Panc1 (cell line): ENCODE data around the gene SERPINA3. TPM values are rescaled to one million over a fixed set of nuclear protein-coding genes. Genes with fewer than 3 reads are reported as not detected.

Source experiments
- ATAC-seq: fragments of 200-7000 bp; cut with Tn5 transposase; 2 replicates; pipeline ENCODE4 v1.9.1; 2020; ENCODE audit warnings: mild to moderate bottlenecking, moderate library complexity
- BruUV-seq: library from RNA; stranded (reverse); fragments of 400-500 nt; replicated peaks from 2 replicates; lab custom pipeline; 2021; lab: Mats Ljungman, UMichigan
- CTCF ChIA-PET: fragments of 300-600 bp; sonication (Branson Sonifier 250); formaldehyde crosslinking; loops from one replicate; lab custom pipeline; 2022; ENCODE audit warnings: antibody characterized with exemption; lab: Charles Lee
- POLR2A ChIA-PET: fragments of 300-600 bp; sonication (Branson Sonifier 250); formaldehyde crosslinking; loops from one replicate; lab custom pipeline; 2022; ENCODE audit warnings: antibody characterized with exemption; lab: Charles Lee
- DNase-seq: peaks from one replicate; pipeline ENCODE4 v3.0.0-alpha.2; 2010; ENCODE audit warnings: low read depth, low spot score
- H3K27ac ChIP-seq: 2 replicates; pipeline ENCODE4 v1.5.1; 2011; ENCODE audit warnings: mild to moderate bottlenecking, low read length, inconsistent platforms
- H3K27me3 ChIP-seq: fragments of 200-500 bp; sonication (Bioruptor generic); 2 replicates; pipeline ENCODE4 v1.6.0; 2014; ENCODE audit warnings: low read length, inconsistent platforms; ENCODE audit not compliant: control insufficient read depth, insufficient read depth
- H3K36me3 ChIP-seq: fragments of 200-500 bp; sonication (Bioruptor generic); 2 replicates; pipeline ENCODE4 v1.5.1; 2014; ENCODE audit warnings: inconsistent platforms, mild to moderate bottlenecking, low read length, moderate library complexity; ENCODE audit not compliant: control insufficient read depth, insufficient read depth
- H3K4me1 ChIP-seq: 2 replicates; pipeline ENCODE4 v1.5.1; 2011; ENCODE audit warnings: inconsistent platforms, mild to moderate bottlenecking, low read length, moderate library complexity; ENCODE audit not compliant: control insufficient read depth, insufficient read depth
- H3K4me3 ChIP-seq, 2 experiments: 2 replicates each; pipeline ENCODE4 v1.5.1; 2011 to 2012; ENCODE audit warnings: low read depth in 2 of 2, low read length in 2 of 2, mild to moderate bottlenecking in 2 of 2, inconsistent platforms in 1 of 2, moderate library complexity in 1 of 2
- H3K9me3 ChIP-seq: fragments of 200-500 bp; sonication (Bioruptor generic); 2 replicates; pipeline ENCODE4 v1.5.1; 2014; ENCODE audit warnings: low read depth, mild to moderate bottlenecking, inconsistent platforms, low read length, moderate library complexity; ENCODE audit not compliant: control insufficient read depth, insufficient read depth
- POLR2AphosphoS5 ChIP-seq: IDR thresholded peaks from 2 replicates; pipeline ENCODE4 v1.6.1; 2012; ENCODE audit warnings: mild to moderate bottlenecking, low read depth, low read length, moderate library complexity
- SIN3A ChIP-seq: IDR thresholded peaks from 2 replicates; pipeline ENCODE4 v1.6.1; 2012; ENCODE audit warnings: low read depth, mild to moderate bottlenecking, low read length, moderate library complexity, borderline replicate concordance; ENCODE audit not compliant: insufficient read depth
- TCF7L2 ChIP-seq: IDR thresholded peaks from 2 replicates; pipeline ENCODE4 v1.6.1; 2011; ENCODE audit warnings: mild to moderate bottlenecking, low read depth, low read length, inconsistent platforms
- in situ Hi-C: cut with HindIII; loops from 2 replicates; pipeline ENCODE4 v1.10.0; 2016; ENCODE audit warnings: low sequenced_read_pairs, low pct_unique_long_range_greater_than_20kb
- intact Hi-C: fragments of 100-400 bp; cut with micrococcal nuclease; formaldehyde crosslinking; loops from one replicate; pipeline ENCODE4 v1.10.0; 2022; ENCODE audit not compliant: unreplicated experiment
- total RNA-seq: library from RNA; stranded (reverse); gene quantifications from one replicate; pipeline ENCODE4 v1.2.1, GENCODE V29; 2021; ENCODE audit not compliant: unreplicated experiment
- TF ChIP-seq, protein P1 (sequence below): fragments of 450-650 bp; IDR thresholded peaks from 2 replicates; pipeline ENCODE4 v1.5.1; 2017; ENCODE audit warnings: mild to moderate bottlenecking
- TF ChIP-seq, protein P2 (sequence below), 2 experiments: IDR thresholded peaks; 2 replicates each; pipeline ENCODE4 v1.6.1; 2011 to 2012; ENCODE audit warnings: low read depth in 2 of 2, control low read depth in 1 of 2, low read length in 1 of 2, mild to moderate bottlenecking in 1 of 2, moderate library complexity in 1 of 2; ENCODE audit not compliant: insufficient read depth in 1 of 2

SERPINA3 gene
- total RNA-seq, 1 experiment from 2014 or later: 5.7 TPM

DNA sequence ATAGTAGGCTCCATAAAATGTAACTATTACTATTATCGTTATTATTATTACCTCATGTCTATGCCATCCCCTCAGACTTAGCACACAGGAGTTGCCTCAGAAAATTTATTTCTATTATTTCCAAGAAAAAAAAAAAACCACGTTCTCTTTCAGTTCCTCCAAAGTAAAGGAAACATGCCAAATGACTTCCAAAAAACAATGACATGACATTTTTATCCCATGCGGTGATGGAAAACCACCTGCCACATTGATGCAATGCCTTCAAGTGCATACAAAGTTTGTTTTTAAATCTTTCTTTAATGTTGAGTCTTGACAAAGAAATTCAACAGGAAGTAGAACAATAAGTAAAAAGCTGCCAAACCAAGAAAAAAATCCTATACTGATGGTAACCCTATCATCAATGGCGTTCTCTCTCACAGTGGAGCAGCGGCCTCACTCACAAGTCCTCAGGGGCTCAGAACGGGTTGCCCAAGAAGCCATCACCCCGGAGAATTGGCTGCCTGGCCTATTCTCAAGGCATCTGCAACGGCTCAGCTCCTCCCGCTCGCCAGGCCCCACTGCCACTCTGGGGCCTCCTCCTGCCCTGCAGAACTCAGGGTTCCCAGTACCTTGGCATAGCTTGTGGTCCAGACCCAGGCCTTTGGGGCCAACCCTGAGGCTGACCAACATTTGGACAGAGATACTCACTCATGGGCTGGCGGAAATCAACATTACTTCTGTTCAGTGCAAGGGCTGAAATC lies 51.9 kb downstream of the SERPINA3 start:
- ChIA-PET POLR2A (no interaction called here), CTCF (interaction anchor here (0.7 kb wide), 1 partner anchor 153 kb away, joined by 3 read pairs; no protein-coding TSS in a partner anchor)
- no peaks in the 10 kb centered on the region for H3K27me3 ChIP-seq
- ATAC-seq (no peak), DNase-seq (no peak)
- H3K4me3 ChIP-seq: no peak overlapping the region
- H3K4me1 ChIP-seq: no peaks in the 10 kb centered on the region
- H3K9me3 ChIP-seq: no peaks in the 10 kb centered on the region
- intact Hi-C loops: no loop called here
- in situ Hi-C loops: no loop called here
- H3K36me3 ChIP-seq: no peaks in the 10 kb centered on the region
- no TSS peak for BruUV-seq
- H3K27ac ChIP-seq: no peak overlapping the region
- TF ChIP-seq, protein P1, sequence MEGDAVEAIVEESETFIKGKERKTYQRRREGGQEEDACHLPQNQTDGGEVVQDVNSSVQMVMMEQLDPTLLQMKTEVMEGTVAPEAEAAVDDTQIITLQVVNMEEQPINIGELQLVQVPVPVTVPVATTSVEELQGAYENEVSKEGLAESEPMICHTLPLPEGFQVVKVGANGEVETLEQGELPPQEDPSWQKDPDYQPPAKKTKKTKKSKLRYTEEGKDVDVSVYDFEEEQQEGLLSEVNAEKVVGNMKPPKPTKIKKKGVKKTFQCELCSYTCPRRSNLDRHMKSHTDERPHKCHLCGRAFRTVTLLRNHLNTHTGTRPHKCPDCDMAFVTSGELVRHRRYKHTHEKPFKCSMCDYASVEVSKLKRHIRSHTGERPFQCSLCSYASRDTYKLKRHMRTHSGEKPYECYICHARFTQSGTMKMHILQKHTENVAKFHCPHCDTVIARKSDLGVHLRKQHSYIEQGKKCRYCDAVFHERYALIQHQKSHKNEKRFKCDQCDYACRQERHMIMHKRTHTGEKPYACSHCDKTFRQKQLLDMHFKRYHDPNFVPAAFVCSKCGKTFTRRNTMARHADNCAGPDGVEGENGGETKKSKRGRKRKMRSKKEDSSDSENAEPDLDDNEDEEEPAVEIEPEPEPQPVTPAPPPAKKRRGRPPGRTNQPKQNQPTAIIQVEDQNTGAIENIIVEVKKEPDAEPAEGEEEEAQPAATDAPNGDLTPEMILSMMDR: no peak
- TF ChIP-seq POLR2AphosphoS5: no peak

DNA sequence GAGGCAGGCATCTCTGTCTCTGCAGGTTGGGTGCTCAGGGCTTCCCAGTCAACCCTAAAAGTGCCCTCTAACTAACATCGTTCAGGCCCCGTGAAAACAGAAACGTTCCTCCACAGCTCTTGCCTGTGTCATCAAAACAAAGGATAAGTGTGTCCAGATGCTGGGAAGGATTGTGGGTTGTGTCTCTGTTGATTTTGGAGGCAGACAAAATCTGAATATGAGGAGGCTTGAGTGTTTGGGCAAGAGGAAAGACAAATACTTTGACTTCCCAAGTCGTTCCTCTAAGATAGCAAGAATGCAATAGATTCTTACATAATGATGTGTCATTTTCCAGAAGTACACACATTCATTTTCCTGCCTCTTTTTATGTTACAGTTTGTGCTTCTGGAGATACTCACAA lies 52.9 kb downstream of the SERPINA3 start:
- H3K4me3 ChIP-seq: no peak overlapping the region
- in situ Hi-C loops: no loop called here
- H3K27ac ChIP-seq: no peak overlapping the region
- ATAC-seq: no peak
- TF ChIP-seq TCF7L2: no peak
- TF ChIP-seq, protein P2, sequence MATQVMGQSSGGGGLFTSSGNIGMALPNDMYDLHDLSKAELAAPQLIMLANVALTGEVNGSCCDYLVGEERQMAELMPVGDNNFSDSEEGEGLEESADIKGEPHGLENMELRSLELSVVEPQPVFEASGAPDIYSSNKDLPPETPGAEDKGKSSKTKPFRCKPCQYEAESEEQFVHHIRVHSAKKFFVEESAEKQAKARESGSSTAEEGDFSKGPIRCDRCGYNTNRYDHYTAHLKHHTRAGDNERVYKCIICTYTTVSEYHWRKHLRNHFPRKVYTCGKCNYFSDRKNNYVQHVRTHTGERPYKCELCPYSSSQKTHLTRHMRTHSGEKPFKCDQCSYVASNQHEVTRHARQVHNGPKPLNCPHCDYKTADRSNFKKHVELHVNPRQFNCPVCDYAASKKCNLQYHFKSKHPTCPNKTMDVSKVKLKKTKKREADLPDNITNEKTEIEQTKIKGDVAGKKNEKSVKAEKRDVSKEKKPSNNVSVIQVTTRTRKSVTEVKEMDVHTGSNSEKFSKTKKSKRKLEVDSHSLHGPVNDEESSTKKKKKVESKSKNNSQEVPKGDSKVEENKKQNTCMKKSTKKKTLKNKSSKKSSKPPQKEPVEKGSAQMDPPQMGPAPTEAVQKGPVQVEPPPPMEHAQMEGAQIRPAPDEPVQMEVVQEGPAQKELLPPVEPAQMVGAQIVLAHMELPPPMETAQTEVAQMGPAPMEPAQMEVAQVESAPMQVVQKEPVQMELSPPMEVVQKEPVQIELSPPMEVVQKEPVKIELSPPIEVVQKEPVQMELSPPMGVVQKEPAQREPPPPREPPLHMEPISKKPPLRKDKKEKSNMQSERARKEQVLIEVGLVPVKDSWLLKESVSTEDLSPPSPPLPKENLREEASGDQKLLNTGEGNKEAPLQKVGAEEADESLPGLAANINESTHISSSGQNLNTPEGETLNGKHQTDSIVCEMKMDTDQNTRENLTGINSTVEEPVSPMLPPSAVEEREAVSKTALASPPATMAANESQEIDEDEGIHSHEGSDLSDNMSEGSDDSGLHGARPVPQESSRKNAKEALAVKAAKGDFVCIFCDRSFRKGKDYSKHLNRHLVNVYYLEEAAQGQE (IDR thresholded peaks at IDR 0.05; ENCODE audit: insufficient read depth in 1 of 2, low read depth in 2 of 2, low read length in 1 of 2): no peak
- no peak for TF ChIP-seq SIN3A
- TF ChIP-seq, protein P1: no peak
- no peak for TF ChIP-seq POLR2AphosphoS5
- intact Hi-C loops: no loop called here
- H3K4me1 ChIP-seq: no peaks in the 10 kb centered on the region
- CTCF ChIA-PET: no interaction called here
- no peaks in the 10 kb centered on the region for H3K9me3 ChIP-seq
- BruUV-seq: no TSS peak
- no peaks in the 10 kb centered on the region for H3K36me3 ChIP-seq
- H3K27me3 ChIP-seq: no peaks in the 10 kb centered on the region
- DNase-seq: no peak
- POLR2A ChIA-PET: no interaction called here
